ENCODE results near the gene CDK5RAP1.

CDK5RAP1 gene

DNA sequence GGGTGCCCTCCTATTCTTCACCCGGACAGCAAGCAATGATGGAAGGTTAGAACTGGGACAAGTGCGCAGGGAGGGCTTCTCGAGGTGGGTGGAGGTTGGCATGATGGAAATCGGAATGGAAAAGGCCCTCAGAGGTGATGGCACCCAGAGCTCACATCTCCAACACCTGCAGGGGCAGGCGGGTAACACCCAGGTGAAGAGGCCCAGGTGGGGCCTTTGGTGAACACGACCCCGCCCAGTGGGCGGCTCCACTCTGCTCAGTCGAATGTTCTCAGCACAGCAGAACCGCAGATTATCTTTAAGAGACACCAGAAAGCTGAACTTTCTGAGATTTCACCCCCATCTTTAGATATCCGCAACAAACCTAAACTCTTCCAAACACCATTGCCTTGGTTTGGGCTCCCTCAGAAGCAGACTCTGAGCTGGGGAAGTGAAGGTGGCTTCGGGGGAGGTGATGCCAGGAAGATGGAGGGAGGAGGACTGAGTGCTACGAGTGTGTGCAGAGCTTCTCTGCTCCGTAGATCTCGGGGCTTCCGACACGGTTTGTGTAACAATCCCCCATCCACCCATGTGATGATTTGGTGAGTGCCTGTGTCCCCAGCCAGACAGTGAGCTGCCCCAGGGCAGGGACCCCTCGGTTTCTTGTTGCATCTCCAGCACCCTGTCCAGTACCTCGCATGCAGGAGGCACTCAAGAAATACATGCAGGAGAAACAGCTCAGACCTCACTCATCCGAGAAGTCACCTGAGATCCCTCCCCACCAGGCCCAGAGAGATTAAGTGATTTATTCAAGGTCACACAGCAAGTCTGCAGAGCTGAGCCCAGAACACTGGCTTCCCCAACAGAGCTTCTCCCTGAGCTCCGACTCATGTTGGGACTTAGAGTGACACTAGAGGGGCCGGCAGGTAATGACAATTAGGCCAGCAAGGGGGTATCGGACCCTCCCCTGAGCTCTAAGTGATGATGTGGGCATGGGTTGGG, 72.9 kb downstream of the CDK5RAP1 start:
- FAIRE-seq: no peak

DNA sequence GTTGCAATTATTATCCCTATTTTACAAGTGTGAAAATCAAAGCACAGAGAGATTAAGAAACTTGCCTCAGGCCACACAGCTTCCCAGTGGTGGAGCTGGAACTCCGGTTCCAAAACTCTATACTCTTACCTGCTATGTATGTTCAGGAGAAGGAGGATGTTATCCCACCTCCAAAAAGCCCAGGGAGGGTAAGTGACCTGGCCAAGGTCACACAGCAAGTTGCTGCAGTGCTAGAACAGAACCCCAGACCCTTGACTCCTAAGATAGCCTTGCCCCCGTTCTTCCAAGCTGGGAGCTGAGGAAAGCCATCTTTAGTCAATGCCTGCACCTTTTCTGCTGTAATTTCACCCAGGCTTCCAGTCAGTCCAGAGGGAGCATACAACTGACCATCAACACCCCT, 76.0 kb downstream of the CDK5RAP1 start:
- no peak for FAIRE-seq

DNA sequence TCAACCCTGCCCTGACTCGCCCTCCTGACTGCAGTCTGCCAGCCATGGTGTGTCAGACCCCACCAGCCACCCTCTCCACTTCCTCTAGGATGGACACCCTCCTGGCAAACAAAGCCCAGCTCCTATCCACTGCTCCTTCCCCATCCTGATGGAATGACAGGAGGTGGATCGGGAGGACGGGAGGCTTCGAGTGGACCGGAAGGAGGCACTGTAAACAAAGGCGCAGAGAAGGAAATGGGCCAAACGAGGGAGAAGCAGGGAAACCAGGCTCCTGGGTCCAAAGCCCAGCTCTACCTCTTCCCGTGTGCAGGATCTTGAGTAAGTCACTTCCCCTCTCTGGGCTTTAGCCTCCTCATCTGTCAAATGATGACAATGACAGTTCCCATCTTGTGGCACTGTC, 78.1 kb downstream of the CDK5RAP1 start:
- FAIRE-seq: no peak

DNA sequence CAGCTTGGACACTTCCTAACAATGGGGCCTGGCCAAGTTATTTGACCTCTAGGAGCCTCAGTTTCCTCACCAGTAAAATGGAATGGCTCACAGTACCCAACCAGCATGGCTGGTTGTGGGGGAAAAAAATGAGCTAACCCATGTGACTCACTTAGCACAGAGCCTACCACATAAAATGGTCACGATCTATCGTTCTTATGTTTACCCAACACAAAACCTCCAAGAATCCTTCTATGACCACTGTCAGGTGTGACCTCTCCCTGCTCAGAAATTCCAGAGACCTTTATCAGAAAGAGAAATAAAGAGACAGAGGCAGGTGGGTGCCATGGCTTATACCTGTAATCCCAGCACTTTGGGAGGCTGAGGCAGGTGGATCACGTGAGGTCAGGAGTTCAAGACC, 78.9 kb downstream of the CDK5RAP1 start:
- FAIRE-seq: no peak

DNA sequence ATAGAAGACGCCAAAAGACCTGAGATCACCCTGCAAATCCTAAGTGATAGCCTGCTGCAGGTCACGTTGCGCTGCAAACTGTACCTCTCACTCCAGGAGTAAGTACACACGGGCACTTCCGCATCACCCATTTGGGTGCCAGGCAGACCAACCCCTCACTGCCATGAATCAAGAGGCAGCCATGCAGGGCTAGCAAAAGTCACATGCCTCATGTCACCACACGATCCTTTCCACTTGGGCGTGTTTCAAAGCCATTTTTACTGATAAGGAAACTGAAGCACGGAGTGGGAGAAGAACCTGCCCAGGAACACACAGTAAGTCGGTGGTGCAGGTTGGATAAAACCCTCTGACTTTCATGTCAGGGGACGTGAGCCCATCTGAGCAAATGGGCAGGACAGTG, 81.3 kb downstream of the CDK5RAP1 start:
- no peak for FAIRE-seq

DNA sequence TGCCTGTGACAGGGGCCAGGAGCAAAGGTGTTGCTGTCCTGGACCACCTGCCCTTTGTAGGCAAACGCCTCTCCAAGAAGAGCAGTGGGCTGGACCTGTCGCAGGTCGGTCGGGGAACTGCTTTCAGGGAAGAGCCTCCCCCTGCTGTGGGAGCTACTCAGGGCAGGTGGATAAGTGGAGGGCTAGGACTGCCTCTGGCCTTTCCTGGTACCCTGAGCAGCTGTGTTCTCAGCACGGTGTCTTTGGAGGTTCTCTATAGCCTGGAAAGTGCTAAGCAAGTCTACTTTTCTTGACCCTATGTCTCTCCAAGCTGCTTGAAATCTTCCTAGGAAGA, 83.3 kb downstream of the CDK5RAP1 start:
- no peak for FAIRE-seq

DNA sequence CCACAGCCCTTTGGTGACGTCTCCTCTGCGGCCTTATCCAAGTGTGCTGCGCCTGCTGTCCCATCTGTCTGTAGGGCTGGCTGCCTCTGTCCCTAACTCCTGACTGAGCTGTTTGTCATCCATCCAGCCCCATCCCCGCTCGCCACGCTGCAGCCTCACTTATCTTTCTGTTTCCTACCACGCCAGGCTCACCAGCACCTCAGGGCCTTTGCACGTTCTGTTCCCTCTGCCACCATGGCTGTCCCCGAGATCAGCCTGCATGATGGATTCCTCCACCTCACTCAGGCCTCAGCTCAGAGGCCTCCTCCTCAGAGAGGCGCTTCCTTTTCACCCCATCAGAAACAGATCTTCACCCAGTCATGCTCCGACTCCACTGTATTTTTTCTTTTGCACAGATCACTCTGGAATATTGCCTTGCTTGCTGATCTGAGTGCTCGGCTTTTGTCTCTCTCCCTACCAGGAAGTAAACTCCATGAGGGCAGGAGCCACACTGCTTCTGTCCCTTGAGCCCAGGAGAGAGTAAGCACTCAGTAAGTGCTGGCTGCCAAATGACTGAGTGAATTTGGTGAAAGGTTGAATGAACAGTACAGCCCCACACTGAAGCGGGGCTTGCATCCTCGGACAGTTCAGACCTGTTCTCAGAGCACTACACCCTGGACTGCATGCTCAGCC, 83.8 kb downstream of the CDK5RAP1 start:
- FAIRE-seq: no peak

DNA sequence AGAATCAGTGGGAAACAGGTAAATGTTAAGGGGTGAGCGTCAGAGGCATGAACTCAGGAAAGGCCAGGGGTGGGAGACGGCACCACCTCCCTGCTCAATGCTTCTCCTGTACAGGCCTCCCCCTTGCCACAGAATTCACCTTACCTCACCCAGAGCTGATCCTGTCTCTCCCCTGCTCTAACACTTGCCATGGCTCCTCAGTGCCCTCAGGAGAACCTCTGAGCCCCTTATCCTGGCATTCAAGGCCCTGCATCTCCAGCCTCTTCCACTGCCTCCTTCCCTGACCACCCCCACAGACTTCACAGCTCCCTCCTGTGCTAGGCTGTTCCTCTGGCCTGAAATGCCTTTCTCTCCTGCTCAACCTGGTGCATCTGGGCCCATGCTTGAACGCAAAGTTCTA, 84.4 kb downstream of the CDK5RAP1 start:
- no peak for FAIRE-seq

DNA sequence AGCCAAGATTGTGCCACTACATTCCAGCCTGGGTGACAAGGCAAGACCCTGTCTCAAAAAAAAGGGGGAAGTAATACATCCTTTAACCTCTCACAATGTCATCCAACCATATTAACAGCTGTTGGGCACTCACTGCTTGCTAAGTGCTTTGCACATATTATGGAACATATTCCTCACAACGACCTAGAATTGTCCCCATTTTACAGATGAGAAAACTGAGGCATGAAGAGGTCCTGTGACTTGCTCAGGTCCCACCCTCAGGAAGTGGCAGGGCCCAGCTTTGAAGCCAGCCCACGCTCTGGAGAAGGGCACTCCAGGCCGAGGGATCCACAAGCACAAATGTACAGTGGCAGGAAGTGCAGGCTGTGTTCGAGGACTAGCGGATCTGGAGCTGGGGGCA, 85.0 kb downstream of the CDK5RAP1 start:
- no peak for FAIRE-seq

DNA sequence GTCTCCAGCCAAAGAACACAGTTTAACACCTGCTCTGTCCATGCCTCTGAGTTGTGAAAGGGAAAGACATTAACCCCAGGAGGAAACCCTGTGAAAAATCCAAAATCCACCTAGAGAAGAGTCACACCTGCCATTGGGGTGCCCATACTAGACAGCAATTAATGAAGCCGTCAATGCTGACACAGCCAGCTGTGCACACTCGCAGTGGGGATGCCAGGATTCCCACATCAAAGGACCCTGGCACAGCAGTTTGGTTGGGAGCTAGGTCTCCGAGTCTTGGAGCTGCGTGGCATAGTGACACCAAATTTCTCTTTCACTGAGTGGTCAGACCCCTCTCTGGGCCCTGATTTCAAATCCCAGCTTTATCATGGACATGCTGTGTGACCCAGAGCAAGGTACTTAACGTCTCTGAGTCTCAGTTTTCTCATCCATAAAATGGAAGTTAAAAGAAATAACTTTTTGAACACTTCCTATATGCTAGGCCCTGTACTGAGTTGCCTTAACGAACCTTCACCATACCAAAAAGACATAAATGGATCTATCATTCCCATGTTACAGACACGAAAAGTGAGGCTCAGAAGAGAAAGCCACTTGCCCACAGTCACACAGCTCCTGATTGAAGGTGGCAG, 87.5 kb downstream of the CDK5RAP1 start:
- no peak for FAIRE-seq

DNA sequence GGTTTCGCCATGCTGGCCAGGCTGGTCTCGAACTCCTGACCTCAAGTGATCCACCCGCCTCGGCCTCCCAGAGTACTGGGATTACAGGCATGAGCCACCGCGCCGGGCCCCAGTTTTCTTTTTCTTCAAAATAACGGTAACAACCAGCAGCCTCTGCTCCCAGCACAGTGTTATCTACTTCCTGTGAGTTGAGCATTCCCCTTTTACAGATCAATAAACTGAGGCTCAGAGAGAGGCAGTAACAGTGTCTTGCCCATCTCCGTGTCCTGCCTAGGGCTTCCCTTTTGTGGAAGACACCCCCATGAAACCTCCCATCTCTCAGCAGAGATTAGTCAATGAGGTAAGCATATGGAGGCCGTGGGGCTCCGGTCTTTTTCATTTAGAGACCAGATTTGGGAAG, 88.7 kb downstream of the CDK5RAP1 start:
- FAIRE-seq: no peak

DNA sequence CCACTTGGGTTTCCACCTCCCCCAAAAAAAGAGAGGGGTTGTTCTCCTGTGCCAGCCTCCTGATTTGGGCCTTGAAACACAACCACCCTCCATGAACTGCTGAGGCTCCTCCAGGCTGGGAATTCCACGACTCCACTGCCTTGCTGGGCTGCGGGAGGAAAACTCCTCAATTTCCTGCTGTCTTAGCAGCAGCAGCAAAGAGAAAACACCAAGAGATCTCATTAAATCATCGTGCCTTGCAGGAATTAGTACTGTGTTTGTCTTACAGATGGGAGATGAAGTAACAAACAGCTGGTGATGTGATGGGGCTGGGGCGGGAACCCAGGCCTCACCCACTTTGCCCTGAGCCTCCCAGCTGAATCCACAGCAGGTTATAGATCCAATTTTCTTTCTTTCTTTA, 89.3 kb downstream of the CDK5RAP1 start:
- no peak for FAIRE-seq

DNA sequence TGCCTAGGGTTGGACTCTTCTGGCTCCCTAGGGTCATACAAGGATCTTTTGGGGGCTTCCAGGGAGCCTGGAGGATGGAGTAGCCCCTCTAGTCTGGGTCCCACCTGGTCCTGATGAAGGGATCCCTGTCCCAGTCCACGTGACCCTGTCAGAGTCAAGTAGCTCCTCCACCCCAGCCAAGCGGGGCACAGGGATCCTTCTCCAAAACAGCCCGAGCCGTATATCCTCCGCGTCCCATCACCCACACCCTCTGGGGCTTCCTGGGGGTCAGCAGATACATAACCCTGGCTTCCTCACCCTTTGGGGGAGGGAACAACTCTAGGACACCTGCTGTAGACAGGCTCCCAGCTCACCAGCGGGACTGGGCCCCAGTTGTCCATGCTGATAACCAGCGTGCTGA, 90.3 kb downstream of the CDK5RAP1 start:
- FAIRE-seq: no peak

DNA sequence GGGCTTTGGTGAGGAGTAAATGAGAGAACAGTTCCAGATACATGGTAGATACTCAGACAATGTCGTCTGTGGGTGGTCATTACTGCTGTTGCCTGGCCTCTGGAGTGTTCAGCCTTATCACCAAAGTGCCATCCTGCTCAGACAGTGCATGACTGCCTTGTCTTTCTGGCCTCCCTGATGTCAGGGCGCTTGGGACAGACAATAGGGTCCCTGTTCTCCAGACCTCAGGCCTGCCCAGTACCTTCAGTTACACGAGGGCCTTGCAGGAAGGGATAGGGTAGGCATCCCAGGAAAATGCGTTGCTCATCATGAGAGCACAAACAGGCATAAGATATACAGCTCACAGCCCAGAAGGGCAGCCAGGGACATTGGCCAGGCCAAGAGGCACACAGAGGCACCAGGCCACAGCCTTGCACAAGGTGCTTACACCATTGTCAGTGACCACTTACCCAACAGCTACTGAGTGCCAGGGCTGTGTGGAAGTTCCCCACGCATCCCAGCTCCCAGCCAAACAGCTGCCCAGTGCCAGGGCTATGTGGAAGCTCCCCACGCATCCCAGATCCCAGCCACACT, 90.9 kb downstream of the CDK5RAP1 start:
- no peak for FAIRE-seq

DNA sequence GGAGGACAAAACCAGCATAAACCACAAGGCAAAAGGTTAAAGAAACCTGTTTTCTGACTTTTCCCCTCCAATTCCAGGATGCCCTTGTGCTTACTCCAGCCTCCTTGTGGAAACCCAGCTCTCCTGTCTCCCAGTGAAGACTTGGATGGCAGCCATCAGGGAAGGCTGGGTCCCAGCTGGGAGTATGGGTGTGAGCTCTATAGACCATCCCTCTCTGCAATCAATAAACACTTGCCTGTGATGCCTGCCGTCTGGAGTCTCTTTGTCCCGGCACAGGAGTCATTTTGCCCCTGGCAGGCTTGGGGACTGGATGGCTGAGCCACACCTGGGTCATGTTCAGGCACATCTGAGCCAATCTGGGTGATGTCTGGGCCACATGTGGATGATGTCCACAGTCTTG, 91.7 kb downstream of the CDK5RAP1 start:
- FAIRE-seq: no peak
